GM12878 (cell line): ENCODE measurements around the gene SLC4A1. TPM values are rescaled to one million over a fixed set of nuclear protein-coding genes. Genes with fewer than 3 reads are reported as not detected.
A peak's percentile ranks its signal among the peaks of the same experiment; 100 is the strongest.

Experiments used
- BMI1 ChIP-seq: fragments of 450-650 bp; IDR thresholded peaks from 2 replicates; pipeline ENCODE4 v1.6.1; 2016; ENCODE audit warnings: mild to moderate bottlenecking, moderate library complexity, borderline replicate concordance
- CEBPZ ChIP-seq: fragments of 150-350 bp; IDR thresholded peaks from 2 replicates; pipeline ENCODE4 v1.6.1; 2016; ENCODE audit warnings: low read depth, low read length
- CREB1 ChIP-seq: IDR thresholded peaks from 2 replicates; pipeline ENCODE4 v1.6.1; 2012; ENCODE audit warnings: low read depth, mild to moderate bottlenecking, inconsistent platforms
- E2F8 ChIP-seq: fragments of 450-650 bp; IDR thresholded peaks from 2 replicates; pipeline ENCODE4 v1.6.1; 2018; ENCODE audit warnings: mild to moderate bottlenecking, low read depth, moderate library complexity; ENCODE audit not compliant: partially characterized antibody
- ELK1 ChIP-seq: IDR thresholded peaks from 2 replicates; pipeline ENCODE4 v1.6.1; 2012; ENCODE audit warnings: low read depth, low read length, improper control_type of control experiment
- EZH2 ChIP-seq: IDR thresholded peaks from 2 replicates; pipeline ENCODE4 v1.6.1; 2012; ENCODE audit warnings: low read depth, mild to moderate bottlenecking, control low read depth, inconsistent platforms, low read length, borderline replicate concordance; ENCODE audit not compliant: control insufficient read depth
- FOXM1 ChIP-seq: IDR thresholded peaks from 2 replicates; pipeline ENCODE4 v1.6.1; 2012; ENCODE audit warnings: low read depth, mild to moderate bottlenecking, inconsistent platforms, low read length, moderate library complexity
- HCFC1 ChIP-seq: fragments of 150-350 bp; IDR thresholded peaks from 2 replicates; pipeline ENCODE4 v1.6.1; 2014; ENCODE audit warnings: low read length
- HDAC2 ChIP-seq: fragments of 200-600 bp; sonication (generic); IDR thresholded peaks from 2 replicates; pipeline ENCODE4 v1.6.1; 2017
- LARP7 ChIP-seq: fragments of 450-650 bp; IDR thresholded peaks from 2 replicates; pipeline ENCODE4 v1.6.1; 2017; ENCODE audit warnings: mild to moderate bottlenecking
- MYB ChIP-seq: fragments of 150-350 bp; IDR thresholded peaks from 2 replicates; pipeline ENCODE4 v1.6.1; 2014; ENCODE audit warnings: mild to moderate bottlenecking, low read depth, low read length, borderline replicate concordance
- PAX5 ChIP-seq: IDR thresholded peaks from 2 replicates; pipeline ENCODE4 v1.6.1; 2011; ENCODE audit warnings: low read depth, low read length, borderline replicate concordance
- PAX8 ChIP-seq: fragments of 450-650 bp; IDR thresholded peaks from 2 replicates; pipeline ENCODE4 v1.6.1; 2017; ENCODE audit warnings: mild to moderate bottlenecking, moderate library complexity
- PKNOX1 ChIP-seq: fragments of 450-650 bp; IDR thresholded peaks from 2 replicates; pipeline ENCODE4 v1.6.1; 2016; ENCODE audit warnings: mild to moderate bottlenecking
- POLR2AphosphoS2 ChIP-seq: IDR thresholded peaks from 2 replicates; pipeline ENCODE4 v1.6.1; 2011; ENCODE audit warnings: low read depth, mild to moderate bottlenecking, low read length, improper control_type of control experiment, moderate library complexity
- POU2F2 ChIP-seq: IDR thresholded peaks from 3 replicates; pipeline ENCODE4 v1.6.1; 2011; ENCODE audit warnings: low read depth, mild to moderate bottlenecking, low read length, borderline replicate concordance
- SMARCA5 ChIP-seq: fragments of 450-650 bp; IDR thresholded peaks from 2 replicates; pipeline ENCODE4 v1.6.1; 2017; ENCODE audit warnings: mild to moderate bottlenecking
- SMC3 ChIP-seq: IDR thresholded peaks from 2 replicates; pipeline ENCODE4 v1.6.1; 2011; ENCODE audit warnings: low read length, improper control_type of control experiment, borderline replicate concordance
- SREBF2 ChIP-seq: IDR thresholded peaks from 2 replicates; pipeline ENCODE4 v1.6.1; 2012; ENCODE audit warnings: mild to moderate bottlenecking, low read length
- SUPT20H ChIP-seq: IDR thresholded peaks from 2 replicates; pipeline ENCODE4 v1.6.1; 2011; ENCODE audit warnings: low read depth, mild to moderate bottlenecking, low read length, moderate library complexity, borderline replicate concordance; ENCODE audit not compliant: control insufficient read depth
- TBL1XR1 ChIP-seq: IDR thresholded peaks from 2 replicates; pipeline ENCODE4 v1.6.1; 2012; ENCODE audit warnings: low read depth, low read length, improper control_type of control experiment
- ZNF217 ChIP-seq: fragments of 450-650 bp; IDR thresholded peaks from 2 replicates; pipeline ENCODE4 v1.6.1; 2017; ENCODE audit warnings: antibody characterized with exemption, mild to moderate bottlenecking
- polyA plus RNA-seq, 11 experiments: library from polyadenylated mRNA; depleted of rRNA in 4 of 11; unstranded in 6 of 11; stranded (reverse) in 5 of 11; fragments of >200 nt; fragmentation: Nextera tagmentation in 4 of 11; fragmentation: Illumina TruSeq in 1 of 11; extraction: Ambion mirVana in 4 of 11; extraction: Trizol in 1 of 11; gene quantifications; 1 replicate in 1 of 11; 2 replicates in 10 of 11; pipeline versions ENCODE4 v1.2.1 to v1.2.3, GENCODE V29; 2011 to 2016; ENCODE audit warnings: inconsistent platforms in 2 of 11, missing spikeins in 2 of 11, low read depth in 1 of 11
- total RNA-seq, 4 experiments: library from RNA; depleted of rRNA in 3 of 4; stranded (reverse); fragments of >200 nt in 3 of 4; fragmentation: Illumina TruSeq in 1 of 4; extraction: Trizol in 1 of 4; gene quantifications; 2 replicates each; pipeline versions ENCODE4 v1.2.1 to v1.2.3, GENCODE V29; 2013 to 2021

The SLC4A1 gene
- total and polyA plus RNA-seq, 10 of the 15 experiments (the other 5 are each of a cell fraction or from before 2014, with no cell fraction given), result 0.03 TPM; not detected in 9

- TF ChIP-seq ELK1 (no peak), EZH2 (no peak), BMI1 (no peak), E2F8 (no peak), PKNOX1 (no peak), CEBPZ (no peak), HDAC2 (no peak), CREB1 (peak; percentile 41; the same call in 1 of the 2 replicates), PAX8 (no peak), LARP7 (0 out of 2 replicates have a peak, but pooled peaks have one; percentile 24), SMARCA5 (no peak), ZNF217 (no peak), HCFC1 (no peak), PAX5 (no peak), FOXM1 (no peak), POU2F2 (no peak), SMC3 (no peak), SUPT20H (no peak), TBL1XR1 (no peak), SREBF2 (no peak), MYB (no peak), POLR2AphosphoS2 (no peak)
These were observed 46.7 kb downstream of the SLC4A1 start (continued) for GRCh38 chr17:44221084-44221861.
